Esophagus muscularis mucosa (tissue), 4 donors: ENCODE results near the gene CACNA1S. TPM values are rescaled to one million over a fixed set of nuclear protein-coding genes. Genes with fewer than 3 reads are reported as not detected.

ENCODE experiments used
- DNase-seq: peaks from one replicate; pipeline ENCODE4 v3.0.0-alpha.2; 2017; ENCODE audit errors: extremely low spot score
- H3K27ac ChIP-seq, 4 donors: fragments of 200-600 bp; sonication (generic); replicated peaks in 1 of 4; 1 replicate in 3 of 4; 2 replicates in 1 of 4; pipeline ENCODE4 v1.5.1; 2016 to 2019; ENCODE audit warnings: mild to moderate bottlenecking in 1 of 4
- H3K27me3 ChIP-seq, 4 donors: fragments of 200-600 bp; sonication (generic); one replicate each; pipeline versions ENCODE4 v1.5.1 to v1.6.0; 2016 to 2019
- H3K36me3 ChIP-seq, 4 donors: fragments of 200-600 bp; sonication (generic); one replicate each; pipeline ENCODE4 v1.5.1; 2016 to 2019
- H3K4me1 ChIP-seq, 4 donors: fragments of 200-600 bp; sonication (generic); one replicate each; pipeline ENCODE4 v1.5.1; 2016 to 2019
- H3K4me3 ChIP-seq, 4 donors: fragments of 200-600 bp; sonication (generic); 1 replicate in 2 of 4; 2 replicates in 2 of 4; pipeline ENCODE4 v1.5.1; 2016 to 2019; ENCODE audit warnings: mild to moderate bottlenecking in 4 of 4, moderate library complexity in 1 of 4
- H3K9me3 ChIP-seq, 4 donors: fragments of 200-600 bp; sonication (generic); 1 replicate in 3 of 4; 2 replicates in 1 of 4; pipeline ENCODE4 v1.5.1; 2016 to 2019
- CTCF ChIP-seq, 3 experiments: fragments of 200-600 bp in 2 of 3; fragments of 450-650 bp in 1 of 3; sonication (generic) in 2 of 3; IDR thresholded peaks; one replicate each; pipeline ENCODE4 v1.5.1; 2017 to 2019; ENCODE audit warnings: antibody characterized with exemption in 3 of 3, mild to moderate bottlenecking in 2 of 3, moderate library complexity in 1 of 3
- EP300 ChIP-seq: sonication (generic); formaldehyde crosslinking; IDR thresholded peaks from one replicate; pipeline ENCODE4 v1.6.1; 2017; ENCODE audit warnings: antibody characterized with exemption
- POLR2A ChIP-seq: fragments of 450-650 bp; IDR thresholded peaks from one replicate; pipeline ENCODE4 v1.6.1; 2017; ENCODE audit warnings: antibody characterized with exemption, moderate library complexity, mild to moderate bottlenecking, low read depth
- POLR2AphosphoS5 ChIP-seq, 2 donors: sonication (generic); formaldehyde crosslinking; IDR thresholded peaks; one replicate each; pipeline ENCODE4 v1.6.1; 2017; ENCODE audit warnings: antibody characterized with exemption in 2 of 2
- WGBS: methylation state at CpG from one replicate; pipeline ENCODE4 v1.1.5; 2018; 5-methylcytosine and 5-hydroxymethylcytosine counted together
- intact Hi-C: fragments of 100-400 bp; cut with DNase I; formaldehyde crosslinking; loops from one replicate; pipeline ENCODE4 v1.15.1; 2023
- total RNA-seq, 4 donors: library from RNA; depleted of rRNA; stranded (reverse); fragments of >200 nt; gene quantifications; one replicate each; pipeline versions ENCODE4 v1.1.0 to v1.2.1, GENCODE V29; 2016

CACNA1S gene
- total RNA-seq, 4 donors from 2014 or later = not detected

DNA sequence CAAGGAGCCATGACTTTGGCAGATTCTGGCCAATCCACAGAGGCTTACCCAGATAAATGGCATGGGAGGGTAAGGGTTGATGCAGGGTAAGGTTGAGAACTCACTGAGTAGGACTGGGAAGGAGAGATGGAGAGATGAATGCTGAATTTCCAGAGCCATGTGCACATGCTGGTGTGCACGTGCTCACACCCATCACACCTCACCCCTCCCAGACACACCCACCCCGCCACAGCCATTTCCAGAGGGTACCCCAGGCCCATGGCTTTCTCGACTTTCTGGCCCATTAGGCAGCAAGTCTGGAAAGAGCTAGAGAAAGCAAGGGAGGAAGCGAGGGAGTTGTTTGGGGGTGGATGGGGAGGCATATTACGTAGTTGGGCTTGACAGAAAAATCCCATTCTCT is 1.6 kb downstream of the CACNA1S start:
- Histone ChIP-seq H3K4me3 (no peak overlapping the region), H3K36me3 (no peaks in the 10 kb centered on the region), H3K27ac (no peak overlapping the region), H3K9me3 (no peaks in the 10 kb centered on the region), H3K4me1 (peaks cover 9 to 16% (median 15%) of the 10 kb centered on the region in 4 donors), H3K27me3 (peaks cover 0 to 16% (median 2%) of the 10 kb centered on the region in 4 donors)
- TF ChIP-seq EP300 = no peak
- TF ChIP-seq CTCF (IDR thresholded peaks at IDR 0.05) = no peak
- no peak for TF ChIP-seq POLR2AphosphoS5 (IDR thresholded peaks at IDR 0.05)
- TF ChIP-seq POLR2A = no peak
- no peak for DNase-seq
- intact Hi-C loops = loop anchor here (5.0 kb wide), 1 partner anchor 112 kb away; no protein-coding TSS in a partner anchor
- 93% methylated on average over 5 of the region's 5 CpGs for WGBS

GRCh38 chr1:201110138-201110537 is 2.1 kb downstream of the CACNA1S start:
- Histone ChIP-seq H3K27me3 (peaks cover 0 to 16% (median 2%) of the 10 kb centered on the region in 4 donors), H3K4me1 (peaks cover 9 to 15% (median 14%) of the 10 kb centered on the region in 4 donors), H3K27ac (no peak overlapping the region), H3K9me3 (no peaks in the 10 kb centered on the region), H3K36me3 (no peaks in the 10 kb centered on the region), H3K4me3 (no peak overlapping the region)
- 95% methylated on average over 10 of the region's 10 CpGs for WGBS
- no peak for TF ChIP-seq POLR2AphosphoS5 (IDR thresholded peaks at IDR 0.05)
- intact Hi-C loops = loop anchor here (5.0 kb wide), 1 partner anchor 112 kb away; no protein-coding TSS in a partner anchor
- no peak for DNase-seq

GRCh38 chr1:201109651-201110050 is 2.6 kb downstream of the CACNA1S start:
- no peak for TF ChIP-seq EP300
- TF ChIP-seq POLR2AphosphoS5 (IDR thresholded peaks at IDR 0.05) = no peak
- no peak for TF ChIP-seq CTCF (IDR thresholded peaks at IDR 0.05)
- TF ChIP-seq POLR2A = no peak
- intact Hi-C loops = loop anchor here (5.0 kb wide), 1 partner anchor 113 kb away; no protein-coding TSS in a partner anchor
- H3K4me1 ChIP-seq = peaks cover 8 to 11% (median 9%) of the 10 kb centered on the region in 4 donors
- no peaks in the 10 kb centered on the region for H3K9me3 ChIP-seq
- 83% methylated on average over 1 of the region's 1 CpG for WGBS
- H3K27me3 ChIP-seq = peaks cover 0 to 12% (median 0%) of the 10 kb centered on the region in 4 donors
- no peak for DNase-seq
- no peak overlapping the region for H3K27ac ChIP-seq
- H3K36me3 ChIP-seq = no peaks in the 10 kb centered on the region
- H3K4me3 ChIP-seq = no peak overlapping the region

DNA sequence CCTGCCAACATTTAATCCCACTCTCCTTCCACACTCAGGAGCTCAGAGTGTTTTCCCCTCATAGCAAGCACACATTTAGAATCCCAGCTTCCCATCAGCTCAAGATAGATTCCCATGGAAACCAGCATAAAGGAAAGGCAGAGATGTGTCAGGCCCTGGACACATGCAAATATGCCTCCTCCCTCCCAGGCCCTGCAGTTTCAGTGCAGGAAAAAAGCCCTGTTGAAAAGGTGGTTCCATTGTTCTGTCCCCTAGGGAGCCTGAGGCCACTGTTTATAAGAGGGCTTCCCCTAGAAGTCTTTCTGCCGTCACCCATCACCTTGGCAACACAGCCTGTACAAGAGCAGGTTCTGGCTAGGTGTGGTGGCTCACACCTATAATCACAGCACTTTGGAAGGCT is 3.6 kb downstream of the CACNA1S start:
- WGBS = 63% methylated on average over 1 of the region's 1 CpG
- H3K4me1 ChIP-seq = peaks cover 0 to under 1% (median 0%) of the 10 kb centered on the region in 4 donors
- intact Hi-C loops = no loop called here
- peaks cover 0 to 11% (median 0%) of the 10 kb centered on the region in 4 donors for H3K27me3 ChIP-seq
- TF ChIP-seq CTCF (IDR thresholded peaks at IDR 0.05) (no peak), POLR2AphosphoS5 (IDR thresholded peaks at IDR 0.05) (no peak), POLR2A (no peak), EP300 (no peak)
- no peaks in the 10 kb centered on the region for H3K36me3 ChIP-seq
- no peak for DNase-seq
- no peak overlapping the region for H3K27ac ChIP-seq
- H3K4me3 ChIP-seq = no peak overlapping the region
- H3K9me3 ChIP-seq = no peaks in the 10 kb centered on the region

GRCh38 chr1:201105688-201106087 is 6.5 kb downstream of the CACNA1S start:
- H3K27ac ChIP-seq = no peak overlapping the region
- H3K4me1 ChIP-seq = no peaks in the 10 kb centered on the region
- WGBS = 98% methylated on average over 5 of the region's 5 CpGs
- no peak overlapping the region for H3K4me3 ChIP-seq
- DNase-seq = no peak
- intact Hi-C loops = no loop called here
- no peaks in the 10 kb centered on the region for H3K36me3 ChIP-seq
- no peak for TF ChIP-seq POLR2AphosphoS5 (IDR thresholded peaks at IDR 0.05)
- no peak for TF ChIP-seq POLR2A
- TF ChIP-seq CTCF (IDR thresholded peaks at IDR 0.05) = no peak
- no peak for TF ChIP-seq EP300
- no peaks in the 10 kb centered on the region for H3K9me3 ChIP-seq
- peaks cover 0 to 4% (median 0%) of the 10 kb centered on the region in 4 donors for H3K27me3 ChIP-seq
